ENCODE results near the gene PRDM8. TPM values are rescaled to one million over a fixed set of nuclear protein-coding genes. Genes with fewer than 3 reads are reported as not detected.
"Not testable (repeated sequence)": the region's sequence is repeated elsewhere in the genome, so short reads cannot be mapped to it uniquely, and the experiment has no call there.

The PRDM8 gene
- polyA plus RNA-seq: 1 to 10 TPM in 2 of 3 donors, under 1 TPM in 1; 0.48 to 8.3 (median 1.8) TPM

- H3K27ac ChIP-seq (ENCODE audit: low read depth, low read length): no peak within 1 kb of the TSS
- 9 to 35% (median 28%) methylated on average over 42 of the region's 42 CpGs for WGBS, 3 donors
These were observed at the start of gene PRDM8 for GRCh38 chr4:80196922-80197573. Gene PRDM8, plus strand, starts transcription at chr4:80197503. Its CDS starts 2,578 bp downstream, at chr4:80200081.

GRCh38 chr4:80150387-80151180 lies 46.7 kb upstream of the PRDM8 start:
- no peak overlapping the region for H3K27ac ChIP-seq (ENCODE audit: low read depth, low read length)
- WGBS, 3 donors: 64 to 94% (median 92%) methylated on average over 1 of the region's 1 CpG

- no peak overlapping the region for H3K27ac ChIP-seq (ENCODE audit: low read depth, low read length)
- 80 to 97% (median 93%) methylated on average over 3 of the region's 3 CpGs for WGBS, 3 donors
These were observed 45.3 kb upstream of the PRDM8 start for GRCh38 chr4:80151981-80152380.

- 73 to 86% (median 85%) methylated on average over 4 of the region's 4 CpGs for WGBS, 3 donors
- no peak overlapping the region for H3K27ac ChIP-seq (ENCODE audit: low read depth, low read length)
These were observed 43.3 kb upstream of the PRDM8 start for GRCh38 chr4:80153874-80154544.

- H3K27ac ChIP-seq (ENCODE audit: low read depth, low read length): no peak overlapping the region
- WGBS, 3 donors: 70 to 76% (median 75%) methylated on average over 3 of the region's 3 CpGs
These were observed 42.8 kb upstream of the PRDM8 start for GRCh38 chr4:80154545-80154933.

- 57 to 82% (median 79%) methylated on average over 2 of the region's 2 CpGs for WGBS, 3 donors
- H3K27ac ChIP-seq (ENCODE audit: low read depth, low read length): no peak overlapping the region
These were observed 41.9 kb upstream of the PRDM8 start for GRCh38 chr4:80155316-80155982.

- 91 to 96% (median 93%) methylated on average over 2 of the region's 2 CpGs for WGBS, 3 donors
- no peak overlapping the region for H3K27ac ChIP-seq (ENCODE audit: low read depth, low read length)
These were observed 40.9 kb upstream of the PRDM8 start for GRCh38 chr4:80156410-80156809.

GRCh38 chr4:80161413-80162058 lies 35.8 kb upstream of the PRDM8 start:
- WGBS, 3 donors: 86 to 93% (median 89%) methylated on average over 12 of the region's 12 CpGs
- no peak overlapping the region for H3K27ac ChIP-seq (ENCODE audit: low read depth, low read length)

- WGBS, 3 donors: 86 to 95% (median 93%) methylated on average over 4 of the region's 4 CpGs
- no peak overlapping the region for H3K27ac ChIP-seq (ENCODE audit: low read depth, low read length)
These were observed 34.9 kb upstream of the PRDM8 start for GRCh38 chr4:80162418-80162817.

- H3K27ac ChIP-seq (ENCODE audit: low read depth, low read length): no peak overlapping the region
These were observed 31.4 kb upstream of the PRDM8 start for GRCh38 chr4:80165855-80166254.

GRCh38 chr4:80171251-80171650 lies 26.1 kb upstream of the PRDM8 start:
- no peak overlapping the region for H3K27ac ChIP-seq (ENCODE audit: low read depth, low read length)
- 53 to 72% (median 68%) methylated on average over 1 of the region's 1 CpG for WGBS, 3 donors

GRCh38 chr4:80171656-80172055 lies 25.6 kb upstream of the PRDM8 start:
- WGBS, 3 donors: 63 to 82% (median 81%) methylated on average over 3 of the region's 3 CpGs
- H3K27ac ChIP-seq (ENCODE audit: low read depth, low read length): no peak overlapping the region

- WGBS, 3 donors: 67 to 87% (median 76%) methylated on average over 2 of the region's 2 CpGs
These were observed 25.1 kb upstream of the PRDM8 start for GRCh38 chr4:80172203-80172602.

GRCh38 chr4:80173401-80173800 lies 23.9 kb upstream of the PRDM8 start:
- no peak overlapping the region for H3K27ac ChIP-seq (ENCODE audit: low read depth, low read length)

More at GRCh38 chr4:80172203-80172602, 25.1 kb upstream of the PRDM8 start:
- H3K27ac ChIP-seq (ENCODE audit: low read depth, low read length): no peak overlapping the region

- 65 to 84% (median 77%) methylated on average over 2 of the region's 2 CpGs for WGBS, 3 donors
- H3K27ac ChIP-seq (ENCODE audit: low read depth, low read length): no peak overlapping the region
These were observed 23.5 kb upstream of the PRDM8 start for GRCh38 chr4:80173841-80174240.

- H3K27ac ChIP-seq (ENCODE audit: low read depth, low read length): not testable (repeated sequence)
These were observed 19.5 kb upstream of the PRDM8 start for GRCh38 chr4:80177793-80178192.

GRCh38 chr4:80178964-80179363 lies 18.3 kb upstream of the PRDM8 start:
- H3K27ac ChIP-seq (ENCODE audit: low read depth, low read length): no peak overlapping the region
- WGBS, 3 donors: 92 to 97% (median 93%) methylated on average over 4 of the region's 4 CpGs

- H3K27ac ChIP-seq (ENCODE audit: low read depth, low read length): no peak overlapping the region
- WGBS, 3 donors: 62 to 91% (median 91%) methylated on average over 3 of the region's 3 CpGs
These were observed 17.6 kb upstream of the PRDM8 start for GRCh38 chr4:80179637-80180161.
